PFSK-1 (cell line): ENCODE results near the gene GET4.

ENCODE experiments used
- FOXP2 ChIP-seq: optimal IDR thresholded peaks from 2 replicates; pipeline ENCODE3; 2011; ENCODE audit warnings: borderline replicate concordance, control low read depth, inconsistent platforms; ENCODE audit not compliant: insufficient read depth; ENCODE audit errors: extremely low read length, extremely low read depth
- POLR2AphosphoS5 ChIP-seq: IDR thresholded peaks from 2 replicates; pipeline ENCODE4 v1.6.1; 2012; ENCODE audit warnings: low read depth, mild to moderate bottlenecking, control low read depth, low read length, moderate library complexity
- SIN3A ChIP-seq: IDR thresholded peaks from 2 replicates; pipeline ENCODE4 v1.6.1; 2012; ENCODE audit warnings: mild to moderate bottlenecking, low read length, moderate library complexity, borderline replicate concordance; ENCODE audit not compliant: insufficient read depth
- TAF1 ChIP-seq: IDR thresholded peaks from 2 replicates; pipeline ENCODE4 v1.6.1; 2012; ENCODE audit warnings: low read length, control low read depth, borderline replicate concordance; ENCODE audit not compliant: insufficient read depth
- TF ChIP-seq, protein P1 (sequence below), 2 experiments: IDR thresholded peaks; 2 replicates each; pipeline versions ENCODE4 v1.6.1 to v1.8.0; 2011 to 2012; ENCODE audit warnings: low read depth in 2 of 2, low read length in 2 of 2, control low read depth in 1 of 2, inconsistent platforms in 1 of 2, mild to moderate bottlenecking in 1 of 2, moderate library complexity in 1 of 2; ENCODE audit not compliant: insufficient read depth in 1 of 2

DNA sequence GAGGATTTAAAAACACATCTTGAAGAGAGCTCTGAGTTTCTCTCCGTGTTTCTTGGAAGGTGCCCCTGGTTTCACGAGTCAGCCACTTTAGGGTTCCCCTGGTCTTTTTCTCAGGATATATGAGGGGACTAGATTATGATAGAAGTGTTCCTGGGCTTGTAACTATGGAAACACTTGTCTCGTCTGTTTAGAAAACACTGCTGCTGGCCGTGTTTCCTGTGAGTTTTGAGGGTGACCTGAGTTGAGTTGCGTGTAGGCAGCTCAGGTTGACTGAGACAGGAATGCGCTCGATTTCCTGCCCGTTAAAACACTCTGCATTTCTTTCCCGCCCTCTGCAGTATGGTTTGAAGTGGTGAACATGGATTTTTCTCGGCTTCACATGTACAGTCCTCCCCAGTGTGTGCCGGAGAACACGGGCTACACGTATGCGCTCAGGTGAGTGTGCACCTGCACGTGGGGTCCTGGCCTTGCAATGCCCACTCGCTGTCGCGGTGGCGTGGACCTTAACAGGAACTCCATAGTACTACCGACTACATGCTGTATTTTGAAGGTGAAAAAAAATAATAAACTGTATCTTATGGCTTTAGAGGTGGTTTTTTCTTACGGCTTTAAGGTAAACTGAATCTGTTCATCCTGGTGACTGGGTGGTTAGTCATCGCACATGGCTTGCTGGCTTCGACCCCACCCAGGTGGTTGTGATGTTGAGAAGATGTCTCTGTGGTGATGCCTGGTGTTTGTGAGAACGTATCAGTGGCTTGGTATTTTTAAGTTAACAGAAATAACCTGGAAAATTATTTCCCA lies 44.0 kb upstream of the GET4 start, which contains the start of gene SUN1:
- TF ChIP-seq TAF1 (no peak), POLR2AphosphoS5 (no peak), SIN3A (no peak), FOXP2 (no peak)
- TF ChIP-seq, protein P1, sequence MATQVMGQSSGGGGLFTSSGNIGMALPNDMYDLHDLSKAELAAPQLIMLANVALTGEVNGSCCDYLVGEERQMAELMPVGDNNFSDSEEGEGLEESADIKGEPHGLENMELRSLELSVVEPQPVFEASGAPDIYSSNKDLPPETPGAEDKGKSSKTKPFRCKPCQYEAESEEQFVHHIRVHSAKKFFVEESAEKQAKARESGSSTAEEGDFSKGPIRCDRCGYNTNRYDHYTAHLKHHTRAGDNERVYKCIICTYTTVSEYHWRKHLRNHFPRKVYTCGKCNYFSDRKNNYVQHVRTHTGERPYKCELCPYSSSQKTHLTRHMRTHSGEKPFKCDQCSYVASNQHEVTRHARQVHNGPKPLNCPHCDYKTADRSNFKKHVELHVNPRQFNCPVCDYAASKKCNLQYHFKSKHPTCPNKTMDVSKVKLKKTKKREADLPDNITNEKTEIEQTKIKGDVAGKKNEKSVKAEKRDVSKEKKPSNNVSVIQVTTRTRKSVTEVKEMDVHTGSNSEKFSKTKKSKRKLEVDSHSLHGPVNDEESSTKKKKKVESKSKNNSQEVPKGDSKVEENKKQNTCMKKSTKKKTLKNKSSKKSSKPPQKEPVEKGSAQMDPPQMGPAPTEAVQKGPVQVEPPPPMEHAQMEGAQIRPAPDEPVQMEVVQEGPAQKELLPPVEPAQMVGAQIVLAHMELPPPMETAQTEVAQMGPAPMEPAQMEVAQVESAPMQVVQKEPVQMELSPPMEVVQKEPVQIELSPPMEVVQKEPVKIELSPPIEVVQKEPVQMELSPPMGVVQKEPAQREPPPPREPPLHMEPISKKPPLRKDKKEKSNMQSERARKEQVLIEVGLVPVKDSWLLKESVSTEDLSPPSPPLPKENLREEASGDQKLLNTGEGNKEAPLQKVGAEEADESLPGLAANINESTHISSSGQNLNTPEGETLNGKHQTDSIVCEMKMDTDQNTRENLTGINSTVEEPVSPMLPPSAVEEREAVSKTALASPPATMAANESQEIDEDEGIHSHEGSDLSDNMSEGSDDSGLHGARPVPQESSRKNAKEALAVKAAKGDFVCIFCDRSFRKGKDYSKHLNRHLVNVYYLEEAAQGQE (IDR thresholded peaks at IDR 0.05; ENCODE audit: insufficient read depth in 1 of 2, low read depth in 2 of 2, low read length in 2 of 2) = no peak
